NAMALWA (cell line): Measurements from ENCODE around the gene CDH4.

Experiments
- DNase-seq: peaks from one replicate; pipeline ENCODE4 v3.0.0-alpha.2; 2015; ENCODE audit warnings: low spot score

The CDH4 gene

DNA sequence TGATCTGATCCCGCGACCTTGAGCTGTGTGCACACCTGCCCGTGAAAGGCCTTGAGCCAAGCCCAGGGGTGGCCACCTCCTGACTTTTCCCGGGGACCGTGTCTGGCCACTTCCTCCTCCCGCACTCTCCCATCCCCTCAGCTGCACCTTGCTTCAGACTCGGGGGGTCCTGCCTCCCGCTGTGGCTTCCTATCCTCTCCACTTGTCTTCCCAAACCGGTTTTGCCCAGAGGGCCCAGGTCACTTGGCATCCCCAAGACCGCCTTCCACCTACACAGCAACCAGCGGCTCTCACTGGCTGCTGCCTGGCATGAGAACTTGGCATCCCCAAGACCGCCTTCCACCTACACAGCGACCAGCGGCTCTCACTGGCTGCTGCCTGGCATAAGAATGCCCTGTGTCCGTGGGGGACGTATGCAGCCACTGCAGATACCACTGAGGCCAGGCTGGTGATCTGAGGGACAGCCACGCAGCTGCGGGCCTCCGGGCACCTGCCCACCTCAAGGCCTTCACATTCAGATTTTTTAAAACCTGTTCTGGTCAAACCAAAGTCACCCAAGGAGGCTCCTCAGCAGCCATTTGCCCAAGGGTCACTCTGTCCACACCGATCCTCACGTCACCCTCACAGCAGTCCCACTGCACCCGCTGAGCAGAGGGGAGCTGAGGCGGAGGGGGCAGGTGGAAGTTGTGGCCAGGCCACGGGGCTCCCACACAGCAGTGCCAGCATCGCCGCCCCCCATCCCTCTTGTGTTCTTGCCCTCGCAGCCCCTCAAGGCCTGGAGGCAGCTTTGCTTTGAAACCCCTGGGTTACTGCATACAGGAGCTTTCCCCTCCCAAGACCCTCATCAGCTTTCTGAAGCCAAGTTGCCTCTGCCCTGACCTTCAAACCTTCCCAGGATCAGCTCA, 568.1 kb downstream of the CDH4 start:
- no peak for DNase-seq

DNA sequence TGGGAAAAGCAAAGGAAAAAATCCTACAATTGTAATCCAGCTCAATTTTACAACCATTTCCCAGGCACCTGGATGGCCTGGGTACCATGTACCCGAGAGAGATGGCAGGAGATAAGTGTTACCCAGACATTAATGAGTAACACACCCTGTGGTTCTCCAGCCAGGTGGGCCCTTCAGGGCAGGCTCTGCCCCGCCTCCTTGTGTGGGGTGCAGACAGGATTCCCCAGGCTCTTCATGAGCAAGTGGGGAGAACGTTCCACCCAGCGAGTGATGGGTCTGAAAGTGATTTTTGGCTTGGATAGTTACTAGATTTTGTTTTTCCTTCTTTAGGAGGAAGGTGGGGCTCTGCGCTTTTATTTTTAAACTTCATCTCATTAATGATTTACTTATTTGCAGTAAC, 569.7 kb downstream of the CDH4 start:
- DNase-seq = no peak

DNA sequence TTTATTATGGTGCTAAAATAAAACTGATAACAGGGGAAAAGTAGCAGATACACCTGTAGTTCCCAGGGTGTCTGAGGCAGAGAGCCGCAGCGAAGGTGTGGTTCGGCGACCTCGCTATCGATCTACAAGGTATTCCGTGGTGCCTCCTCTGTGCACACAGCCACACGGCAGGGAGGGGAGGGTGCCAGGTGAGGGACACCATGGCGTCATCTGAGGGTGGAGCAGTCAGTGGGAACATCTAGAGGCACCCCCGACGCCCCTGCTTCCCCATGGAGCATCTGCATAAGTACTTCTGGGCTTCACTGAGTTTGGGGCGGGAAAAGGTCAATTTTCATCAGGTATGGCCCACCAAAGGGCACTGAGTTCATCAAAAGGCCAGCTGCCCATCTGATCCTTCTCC, 570.3 kb downstream of the CDH4 start:
- no peak for DNase-seq

DNA sequence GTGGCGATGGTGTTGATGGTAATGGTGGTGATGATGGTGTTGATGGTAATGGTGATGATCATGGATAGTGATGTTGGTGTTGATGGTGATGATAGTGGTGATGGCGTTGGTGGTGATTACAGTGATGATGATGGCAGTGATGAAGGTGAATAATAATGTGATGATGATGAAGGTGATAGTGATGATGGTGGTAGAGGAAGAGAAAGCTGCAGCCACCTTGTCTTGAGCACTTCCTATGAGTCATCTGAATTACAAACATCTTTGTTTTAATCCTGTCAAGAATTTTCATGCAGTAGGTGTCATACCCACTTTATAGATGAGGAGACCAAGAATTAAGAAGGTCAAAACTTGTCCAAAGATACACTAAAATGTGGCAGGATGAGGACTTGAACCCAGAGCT, 571.2 kb downstream of the CDH4 start:
- DNase-seq = no peak

DNA sequence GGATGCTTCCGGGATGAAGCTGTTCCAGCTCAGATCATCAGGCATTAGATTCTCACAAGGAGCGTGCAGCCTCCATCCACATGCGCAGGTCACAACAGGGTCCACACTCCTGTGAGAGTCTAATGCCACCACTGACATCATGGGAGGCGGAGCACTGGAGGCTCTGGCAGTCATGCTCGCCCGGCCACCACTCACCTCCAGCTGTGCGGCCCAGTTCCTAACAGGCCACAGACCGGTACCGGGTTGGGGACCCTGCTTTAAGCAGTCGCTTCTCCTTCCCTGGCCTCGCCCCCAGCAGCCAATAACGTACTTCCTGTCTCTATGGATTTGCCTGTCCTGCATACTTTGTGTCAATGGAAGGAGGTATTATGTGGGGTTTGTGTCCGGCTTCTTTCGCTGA, 576.8 kb downstream of the CDH4 start:
- no peak for DNase-seq

DNA sequence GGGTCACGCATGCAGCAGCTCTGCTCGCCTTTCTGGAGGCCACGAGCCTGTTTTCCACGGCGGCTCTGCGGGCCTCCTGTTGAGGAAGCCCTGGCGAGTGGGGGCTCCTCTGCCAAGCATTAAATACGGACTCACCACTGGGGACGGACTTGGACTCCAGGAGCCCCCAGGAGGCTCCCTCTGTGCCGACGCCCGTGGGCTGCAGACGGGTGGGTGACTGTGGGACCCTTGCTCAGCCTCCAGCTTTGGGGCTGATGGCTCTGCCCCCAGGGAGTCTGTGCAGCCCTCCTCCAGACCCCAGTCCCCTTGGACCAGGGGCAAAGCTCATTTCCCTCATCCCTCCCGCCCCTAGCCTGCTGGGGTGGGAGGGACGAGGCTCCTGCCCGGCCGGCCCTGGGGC, 577.5 kb downstream of the CDH4 start:
- no peak for DNase-seq

DNA sequence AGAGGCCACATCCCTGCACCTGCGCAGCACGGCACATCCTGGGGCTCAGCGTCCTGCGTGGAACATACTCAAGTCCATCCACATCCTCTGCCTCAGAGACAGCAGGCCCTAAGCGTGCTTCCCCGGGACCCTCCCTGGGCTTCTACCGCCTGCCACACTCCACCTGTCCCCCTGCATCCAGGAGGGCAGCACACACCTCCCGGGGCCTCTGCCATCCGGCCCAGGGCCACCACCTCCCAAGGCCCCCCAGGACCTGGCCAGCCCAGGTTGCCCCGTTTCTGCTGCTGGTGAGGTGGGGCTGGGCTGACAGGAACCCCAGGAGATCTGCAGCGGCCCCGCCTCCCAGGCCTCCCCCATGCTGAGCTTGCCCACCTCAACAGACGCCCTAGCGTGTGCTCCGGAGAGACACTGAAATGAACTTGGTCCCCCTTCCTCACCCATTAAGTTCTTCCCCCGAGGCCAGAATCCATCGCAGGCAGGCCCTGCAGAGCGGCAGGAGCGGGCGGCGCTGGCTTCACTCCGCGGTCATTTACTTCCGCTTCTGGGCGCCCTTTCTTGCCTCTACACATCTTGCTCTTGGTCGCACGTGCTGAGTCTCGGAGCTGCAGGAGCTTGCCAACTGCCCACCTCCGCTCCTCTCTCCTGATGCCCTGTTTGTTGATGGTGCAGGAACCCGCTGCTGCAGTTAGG, 578.3 kb downstream of the CDH4 start:
- no peak for DNase-seq

DNA sequence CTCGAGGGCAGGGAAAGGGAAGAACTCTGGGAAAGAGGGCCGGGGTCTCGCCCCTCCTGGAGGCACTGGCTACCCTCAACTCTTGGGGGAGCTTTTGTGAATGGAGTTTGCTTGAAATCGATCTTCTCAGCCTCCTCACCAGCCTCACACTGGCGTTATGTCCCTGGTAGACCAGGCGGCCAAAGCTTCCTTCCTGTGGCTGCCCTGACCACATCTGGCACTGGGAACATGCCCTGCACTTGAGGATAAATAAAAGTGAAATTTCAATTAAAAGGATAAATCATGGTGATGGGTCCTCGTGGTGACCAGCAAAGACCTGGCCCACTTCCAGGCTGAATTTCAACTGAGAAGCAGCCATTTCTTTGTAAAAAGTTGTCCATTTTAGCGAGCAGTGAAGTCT, 578.9 kb downstream of the CDH4 start:
- DNase-seq = no peak

DNA sequence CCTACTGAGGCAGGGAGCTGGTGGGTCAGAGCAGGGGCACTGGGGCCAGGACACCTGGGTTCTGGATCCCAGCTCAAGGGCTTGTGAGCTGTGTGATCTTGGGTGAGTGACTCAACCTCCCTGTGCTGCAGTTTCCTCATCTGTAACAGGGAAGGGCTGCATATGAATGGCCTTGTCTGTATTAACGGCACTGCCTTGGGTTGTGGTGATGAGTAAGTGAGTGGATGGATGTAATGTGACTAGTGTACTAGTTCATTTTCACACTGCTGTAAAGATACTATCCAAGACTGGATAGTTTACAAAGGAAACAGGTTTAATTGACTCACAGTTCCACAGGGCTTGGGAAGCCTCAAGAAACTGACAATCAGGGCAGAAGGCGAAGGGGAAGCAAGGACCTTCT, 580.1 kb downstream of the CDH4 start:
- DNase-seq = no peak

DNA sequence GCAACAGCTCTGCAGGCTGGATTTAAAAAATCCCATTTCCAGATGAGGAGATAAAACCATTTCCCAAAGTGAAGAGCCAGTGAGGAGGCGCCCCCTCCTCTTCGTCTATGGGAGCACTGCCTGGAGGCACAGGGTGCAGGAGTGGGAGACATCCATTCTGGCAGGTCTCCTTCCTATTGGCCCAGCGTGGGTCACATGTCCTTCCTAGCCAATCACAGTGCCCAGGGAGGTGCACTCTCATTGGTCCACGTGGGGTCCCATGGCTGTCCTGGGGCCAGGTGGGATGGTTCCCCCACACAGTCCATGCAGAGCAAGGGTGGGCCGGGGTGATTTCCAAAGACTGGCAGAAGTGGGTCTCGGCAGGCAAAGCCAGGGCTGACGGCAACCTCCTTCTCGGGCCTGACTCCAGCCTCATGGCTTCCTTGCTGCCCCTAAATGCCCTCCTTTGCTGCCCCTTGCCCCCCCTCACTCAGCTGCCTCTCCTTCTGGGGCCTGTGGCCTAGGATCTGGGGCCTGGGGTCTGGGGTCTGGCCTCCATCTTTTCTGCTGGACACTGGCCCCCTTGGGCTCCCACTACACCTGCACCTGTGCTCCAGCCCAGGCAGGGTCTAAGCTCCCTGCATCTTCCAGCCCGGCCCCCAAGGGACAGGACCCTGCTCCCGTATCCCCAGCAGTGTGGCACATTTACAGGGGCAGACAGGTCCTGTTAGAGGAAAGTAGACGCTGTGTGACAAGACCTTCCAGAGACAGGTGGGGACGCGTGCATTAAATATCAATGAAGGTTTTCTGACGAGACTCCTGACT, 581.9 kb downstream of the CDH4 start:
- peak; percentile 17 for DNase-seq

DNA sequence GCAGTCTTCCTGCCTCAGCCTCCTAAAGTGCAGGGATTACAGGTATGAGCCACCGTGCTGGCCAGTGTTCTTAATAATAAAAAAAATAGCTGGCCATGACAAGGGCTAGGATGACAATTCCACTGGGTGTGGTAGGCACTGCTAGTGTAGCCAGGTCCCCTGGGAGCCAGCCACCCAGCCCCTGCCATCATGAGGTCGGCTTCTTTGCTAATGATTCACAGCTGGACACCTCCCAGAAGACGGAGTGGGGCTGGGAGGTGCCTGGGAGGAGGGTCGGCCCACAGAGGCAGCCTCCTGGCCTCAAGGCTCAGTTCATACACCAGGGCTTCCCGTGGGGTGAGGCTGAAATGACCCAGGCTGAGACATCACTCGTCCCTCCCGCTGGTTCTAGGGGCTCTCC, 583.2 kb downstream of the CDH4 start:
- no peak for DNase-seq

DNA sequence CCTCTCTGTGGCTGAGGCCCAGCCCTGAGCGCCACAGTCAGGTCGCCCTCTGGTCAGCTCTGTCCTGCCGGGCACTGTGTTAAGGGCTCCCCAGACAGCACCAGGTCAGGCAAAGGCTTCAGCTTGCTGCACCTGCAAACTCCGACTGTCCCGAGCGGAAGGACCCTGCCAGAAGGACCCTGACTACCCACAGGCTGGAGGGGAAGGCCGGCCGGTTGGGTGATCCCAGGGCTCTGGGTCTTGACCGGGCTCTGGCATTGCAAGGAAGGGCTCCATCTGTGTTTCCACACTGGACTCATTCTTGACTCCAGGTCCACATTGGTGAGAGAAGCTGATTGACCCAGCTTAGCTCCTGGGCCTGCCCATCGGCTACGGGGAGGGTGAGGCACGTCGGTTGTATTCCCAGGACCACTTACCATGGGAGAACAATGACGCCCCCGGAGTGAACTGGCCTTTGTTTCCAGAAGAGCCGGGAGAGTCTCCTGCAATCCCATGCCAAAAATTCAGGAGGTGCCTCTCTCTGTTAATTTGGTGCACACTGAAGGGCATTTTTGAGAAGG, 583.8 kb downstream of the CDH4 start:
- DNase-seq = no peak

DNA sequence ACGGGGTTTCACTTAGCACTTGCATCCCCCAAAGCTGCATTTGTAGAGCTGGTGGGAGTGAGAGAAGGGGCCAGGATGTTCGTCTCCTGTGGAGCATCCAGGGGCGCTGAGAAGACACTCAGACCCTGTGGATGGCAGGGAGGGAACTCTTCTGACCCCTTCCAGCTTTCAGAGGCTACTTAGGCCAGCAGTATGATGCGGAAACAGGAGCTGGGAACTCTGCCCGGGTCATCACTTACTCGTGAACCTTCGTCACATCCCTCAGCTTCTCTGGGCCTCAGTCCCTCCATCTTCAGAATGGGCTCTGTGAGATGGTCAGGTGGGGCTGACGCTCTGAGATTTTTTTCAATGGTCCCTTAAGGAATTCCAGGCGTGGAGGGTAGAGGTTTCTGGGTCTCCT, 585.1 kb downstream of the CDH4 start:
- DNase-seq = no peak

DNA sequence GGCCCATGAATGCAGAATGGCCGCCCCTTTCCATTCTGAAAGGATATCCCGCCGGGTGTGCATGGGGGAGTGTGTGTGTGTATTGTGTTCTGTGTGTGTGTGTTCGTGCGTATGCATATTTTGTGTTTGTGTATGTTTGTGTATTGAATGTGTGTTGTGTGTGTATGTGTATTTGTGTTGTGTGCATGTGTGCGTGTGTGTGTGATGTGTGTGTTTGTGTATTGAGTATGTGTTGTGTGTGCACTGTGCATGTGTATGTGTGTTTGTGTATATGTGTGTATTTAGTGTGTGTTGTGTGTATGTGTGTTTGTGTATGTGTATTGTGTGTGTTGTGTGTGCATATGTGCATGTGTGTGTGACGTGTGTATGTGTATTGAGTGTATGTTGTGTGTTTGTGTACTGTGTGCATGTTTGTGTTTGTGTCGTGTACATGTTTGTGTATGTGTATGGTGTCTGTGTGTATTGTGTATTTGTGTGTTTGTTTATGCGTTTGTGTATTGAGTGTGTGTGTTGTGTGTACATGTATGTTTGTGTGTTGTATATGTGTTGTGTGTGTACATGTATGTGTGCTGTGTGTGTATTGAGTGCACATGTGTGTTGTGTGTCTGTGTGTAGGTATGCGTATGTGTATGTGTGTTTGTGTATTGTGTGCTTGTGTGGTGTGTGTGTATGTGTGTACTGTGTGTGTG, 587.3 kb downstream of the CDH4 start:
- no peak for DNase-seq

DNA sequence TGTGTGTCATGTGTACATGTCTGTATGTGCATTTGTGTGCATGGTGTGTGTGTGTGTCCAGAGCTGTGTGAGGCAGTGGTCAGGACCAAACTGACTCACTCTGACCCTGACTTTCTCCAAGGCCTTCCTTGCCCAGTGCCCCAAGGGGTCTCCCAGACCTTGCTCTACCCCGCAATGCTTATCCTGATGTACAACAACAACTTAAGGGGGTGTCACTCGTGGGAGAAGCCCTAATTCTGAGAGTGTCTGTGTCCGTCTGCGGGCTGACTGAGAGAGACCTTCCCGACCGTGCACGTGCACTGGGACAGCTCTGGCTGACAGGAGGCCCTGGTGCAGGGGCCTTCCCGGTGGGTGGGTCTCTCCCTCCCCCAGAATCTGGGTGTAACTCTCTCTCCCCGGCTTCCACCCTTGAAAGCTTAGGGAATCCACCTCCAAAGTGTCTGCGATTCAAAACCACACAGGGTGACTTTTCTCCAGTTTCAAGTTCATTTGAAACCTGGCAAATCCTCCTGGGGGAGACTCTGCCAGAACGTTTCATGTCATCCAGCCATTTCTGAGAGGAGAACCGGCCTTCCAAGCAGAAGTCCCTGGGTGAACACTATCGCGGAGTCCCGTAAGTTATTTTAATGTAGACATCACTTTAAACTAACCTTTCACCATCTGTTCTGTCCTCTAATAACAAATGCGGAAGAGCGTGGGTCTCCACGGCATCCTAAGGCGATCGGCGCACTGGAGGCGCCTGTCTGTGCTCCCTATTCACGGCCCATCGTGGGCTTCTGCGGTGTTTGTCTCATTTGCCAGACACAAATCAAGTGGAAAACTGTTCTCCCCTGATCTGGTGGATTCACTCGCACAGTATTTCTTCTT, 588.1 kb downstream of the CDH4 start:
- DNase-seq = no peak

DNA sequence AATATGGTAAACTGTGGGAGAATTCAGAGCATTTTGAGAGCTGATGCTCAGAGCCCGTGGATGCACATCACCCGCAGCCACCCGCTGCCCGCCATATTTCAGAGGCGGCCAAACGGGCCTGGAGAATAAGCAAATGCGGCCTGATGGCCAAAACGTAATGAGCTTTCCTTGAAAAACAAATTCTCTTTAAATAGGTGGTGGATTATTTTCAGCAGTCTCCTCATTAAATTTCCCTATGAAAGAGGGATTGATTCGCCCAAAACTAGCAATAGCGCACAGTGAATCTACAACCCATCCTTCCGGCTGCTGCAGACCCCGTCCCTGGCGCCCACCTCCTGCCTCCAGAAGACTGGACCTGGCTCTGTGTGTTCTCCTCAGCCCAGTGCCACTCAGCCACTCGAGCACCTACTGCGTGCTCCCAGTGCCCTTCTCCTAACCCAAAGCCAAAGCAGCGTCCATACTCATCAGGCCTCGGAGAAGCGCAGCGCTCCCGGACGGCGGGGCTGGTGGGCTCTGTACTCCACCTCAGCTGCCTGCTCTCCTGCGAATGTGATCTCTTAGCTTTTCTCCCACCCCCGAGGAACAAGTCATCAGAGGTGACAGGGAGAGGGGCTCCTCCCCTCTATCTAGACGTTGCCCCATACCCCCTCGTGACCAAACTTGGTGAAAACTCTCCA, 588.9 kb downstream of the CDH4 start:
- DNase-seq = no peak

DNA sequence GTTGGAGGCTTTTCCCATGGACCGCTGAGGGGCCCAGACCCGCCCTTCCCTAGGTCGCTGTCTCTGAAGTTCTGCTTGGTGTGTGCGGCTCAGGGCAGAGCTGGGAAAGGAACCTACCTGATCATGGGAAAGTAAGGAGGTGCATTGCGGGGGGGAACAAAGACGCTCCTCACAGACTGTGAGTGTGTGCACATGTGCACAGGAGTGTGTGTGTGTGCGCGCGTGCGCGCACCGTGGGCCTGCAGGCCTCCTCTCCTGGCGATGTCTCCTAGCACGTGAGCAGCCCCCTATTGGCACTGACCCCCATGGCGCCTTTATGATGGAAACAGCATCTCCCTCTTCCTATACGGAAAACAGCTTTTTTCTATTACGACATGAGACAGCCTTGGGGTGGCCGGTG, 589.5 kb downstream of the CDH4 start:
- no peak for DNase-seq

DNA sequence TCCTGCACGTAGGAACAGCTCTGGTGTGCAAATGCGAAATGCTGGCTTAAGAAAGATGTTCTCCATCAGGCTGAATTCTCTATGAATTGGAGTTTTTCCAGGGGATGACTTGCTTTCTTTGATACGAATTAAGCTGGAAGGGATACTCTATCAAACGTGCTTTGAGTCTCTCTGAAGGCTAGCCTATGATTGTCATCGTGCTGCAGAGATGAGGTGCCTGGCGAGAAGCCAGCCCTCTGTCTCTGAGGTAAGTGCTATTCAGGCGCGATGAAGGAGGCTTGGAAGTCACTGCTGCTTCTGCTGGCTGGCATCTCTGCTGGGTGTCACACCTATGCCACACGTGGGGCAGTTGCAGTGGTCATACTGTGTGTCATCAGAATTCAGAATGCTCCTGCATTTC, 589.9 kb downstream of the CDH4 start:
- DNase-seq = no peak

DNA sequence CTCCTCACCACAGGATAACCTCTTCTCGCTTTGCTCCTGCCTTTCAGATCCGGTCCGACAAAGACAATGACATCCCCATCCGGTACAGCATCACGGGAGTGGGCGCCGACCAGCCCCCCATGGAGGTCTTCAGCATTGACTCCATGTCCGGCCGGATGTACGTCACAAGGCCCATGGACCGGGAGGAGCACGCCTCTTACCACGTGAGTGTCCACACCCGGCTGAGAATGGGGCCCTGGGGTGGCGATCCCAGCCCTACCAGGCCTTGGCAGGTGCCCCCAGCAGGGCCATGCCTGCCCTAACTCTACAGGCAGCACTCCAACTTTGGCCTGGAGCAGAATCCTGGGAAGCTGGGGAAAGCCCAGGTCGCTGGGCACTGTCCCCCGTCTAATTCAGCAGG, 592.6 kb downstream of the CDH4 start:
- DNase-seq = no peak

DNA sequence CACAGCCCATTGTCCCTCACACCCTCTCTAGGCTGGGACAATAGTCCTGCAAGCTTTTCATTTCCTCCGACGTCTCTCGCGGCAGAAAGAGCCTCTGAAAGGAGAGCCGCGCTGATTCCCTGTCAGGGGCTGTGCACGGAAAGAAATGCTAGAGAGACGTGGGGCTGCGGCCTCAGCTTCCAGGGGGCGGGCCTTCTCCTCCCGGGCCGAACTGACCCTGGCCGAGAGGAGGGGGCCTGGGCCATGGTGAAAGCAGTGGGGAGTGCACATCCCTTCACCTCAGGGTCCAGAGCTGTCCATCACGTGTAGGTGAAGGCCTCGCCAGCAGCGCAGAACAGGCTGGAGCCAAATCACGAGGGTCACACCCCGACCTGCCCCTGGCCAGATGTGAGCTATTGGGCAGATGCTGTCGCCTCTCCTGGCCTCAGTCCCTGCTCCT, 593.2 kb downstream of the CDH4 start:
- DNase-seq = no peak
